GM12878 (cell line): ENCODE results near the gene GLE1. TPM values are rescaled to one million over a fixed set of nuclear protein-coding genes. Genes with fewer than 3 reads are reported as not detected.

Experiments used
- CHD2 ChIP-seq: IDR thresholded peaks from 2 replicates; pipeline ENCODE4 v1.6.1; 2011; ENCODE audit warnings: low read depth, low read length, improper control_type of control experiment, borderline replicate concordance
- KLF5 ChIP-seq: fragments of 450-650 bp; IDR thresholded peaks from 2 replicates; pipeline ENCODE4 v1.6.1; 2014; ENCODE audit warnings: mild to moderate bottlenecking; ENCODE audit not compliant: partially characterized antibody
- NFXL1 ChIP-seq: fragments of 450-650 bp; IDR thresholded peaks from 2 replicates; pipeline ENCODE4 v1.6.1; 2017; ENCODE audit warnings: antibody characterized with exemption, mild to moderate bottlenecking, borderline replicate concordance
- NFYB ChIP-seq: IDR thresholded peaks from 2 replicates; pipeline ENCODE4 v1.6.1; 2011; ENCODE audit warnings: low read depth, mild to moderate bottlenecking, low read length, improper control_type of control experiment, moderate library complexity; ENCODE audit not compliant: insufficient read depth
- RUNX3 ChIP-seq: IDR thresholded peaks from 2 replicates; pipeline ENCODE4 v1.6.1; 2012; ENCODE audit warnings: low read length, inconsistent platforms
- polyA plus RNA-seq, 11 experiments: library from polyadenylated mRNA; depleted of rRNA in 4 of 11; unstranded in 6 of 11; stranded (reverse) in 5 of 11; fragments of >200 nt; fragmentation: Nextera tagmentation in 4 of 11; fragmentation: Illumina TruSeq in 1 of 11; extraction: Ambion mirVana in 4 of 11; extraction: Trizol in 1 of 11; gene quantifications; 1 replicate in 1 of 11; 2 replicates in 10 of 11; pipeline versions ENCODE4 v1.2.1 to v1.2.3, GENCODE V29; 2011 to 2016; ENCODE audit warnings: inconsistent platforms in 2 of 11, missing spikeins in 2 of 11, low read depth in 1 of 11
- total RNA-seq, 4 experiments: library from RNA; depleted of rRNA in 3 of 4; stranded (reverse); fragments of >200 nt in 3 of 4; fragmentation: Illumina TruSeq in 1 of 4; extraction: Trizol in 1 of 4; gene quantifications; 2 replicates each; pipeline versions ENCODE4 v1.2.1 to v1.2.3, GENCODE V29; 2013 to 2021
- TF ChIP-seq, protein P1 (sequence below): IDR thresholded peaks from 2 replicates; pipeline ENCODE4 v1.6.1; 2011; ENCODE audit warnings: mild to moderate bottlenecking, low read depth, low read length, moderate library complexity; ENCODE audit not compliant: insufficient replicate concordance
- TF ChIP-seq, protein P2 (sequence below): IDR thresholded peaks from 2 replicates; pipeline ENCODE4 v1.6.1; 2012; ENCODE audit warnings: mild to moderate bottlenecking, low read depth, low read length

The GLE1 gene
- total and polyA plus RNA-seq, 10 of the 15 experiments (the other 5 are each of a cell fraction or from before 2014, with no cell fraction given), result 17.4 to 52.0 (median 37.7) TPM

DNA sequence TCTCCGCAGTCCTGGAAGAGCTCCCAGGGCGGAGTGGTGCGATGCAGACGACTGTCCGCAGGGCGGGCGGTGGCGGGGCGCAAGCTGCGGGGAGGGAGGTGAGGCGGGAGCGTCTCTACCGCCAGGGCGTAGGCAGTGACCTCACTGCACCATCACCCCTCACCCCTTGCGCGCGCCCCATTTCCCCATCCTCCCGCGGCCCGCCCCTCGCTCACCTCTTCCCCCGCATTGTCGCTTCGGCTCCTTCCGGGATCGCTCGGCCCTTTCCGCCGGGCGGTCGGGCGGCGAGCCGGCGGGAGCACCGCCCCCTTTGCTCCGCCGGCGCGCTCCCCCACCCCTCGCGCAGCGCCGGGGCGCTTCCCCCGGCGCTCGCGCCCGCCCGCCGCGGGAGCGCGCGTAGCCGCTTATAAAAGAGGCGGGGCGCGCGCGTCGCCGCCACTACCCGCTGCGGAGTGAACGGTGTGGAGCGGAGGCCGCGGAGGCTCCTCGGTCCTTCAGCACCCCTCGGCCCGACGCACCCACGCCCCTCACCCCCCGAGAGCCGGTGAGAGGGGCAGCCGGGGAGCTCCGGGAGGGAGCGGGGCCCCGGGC, 47.7 kb downstream of the GLE1 start, which contains the start of gene SPTAN1 (continued):
- TF ChIP-seq NFYB (no peak), RUNX3 (peak; percentile 41; the same call in 1 of the 2 replicates), KLF5 (peak; percentile 68), CHD2 (peak; percentile 61; the same call in 1 of the 2 replicates), NFXL1 (0 out of 2 replicates have a peak, but pooled peaks have one; percentile 37)
- TF ChIP-seq, protein P1, sequence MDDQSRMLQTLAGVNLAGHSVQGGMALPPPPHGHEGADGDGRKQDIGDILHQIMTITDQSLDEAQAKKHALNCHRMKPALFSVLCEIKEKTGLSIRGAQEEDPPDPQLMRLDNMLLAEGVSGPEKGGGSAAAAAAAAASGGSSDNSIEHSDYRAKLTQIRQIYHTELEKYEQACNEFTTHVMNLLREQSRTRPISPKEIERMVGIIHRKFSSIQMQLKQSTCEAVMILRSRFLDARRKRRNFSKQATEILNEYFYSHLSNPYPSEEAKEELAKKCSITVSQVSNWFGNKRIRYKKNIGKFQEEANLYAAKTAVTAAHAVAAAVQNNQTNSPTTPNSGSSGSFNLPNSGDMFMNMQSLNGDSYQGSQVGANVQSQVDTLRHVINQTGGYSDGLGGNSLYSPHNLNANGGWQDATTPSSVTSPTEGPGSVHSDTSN, result peak; percentile 33
- TF ChIP-seq, protein P2, sequence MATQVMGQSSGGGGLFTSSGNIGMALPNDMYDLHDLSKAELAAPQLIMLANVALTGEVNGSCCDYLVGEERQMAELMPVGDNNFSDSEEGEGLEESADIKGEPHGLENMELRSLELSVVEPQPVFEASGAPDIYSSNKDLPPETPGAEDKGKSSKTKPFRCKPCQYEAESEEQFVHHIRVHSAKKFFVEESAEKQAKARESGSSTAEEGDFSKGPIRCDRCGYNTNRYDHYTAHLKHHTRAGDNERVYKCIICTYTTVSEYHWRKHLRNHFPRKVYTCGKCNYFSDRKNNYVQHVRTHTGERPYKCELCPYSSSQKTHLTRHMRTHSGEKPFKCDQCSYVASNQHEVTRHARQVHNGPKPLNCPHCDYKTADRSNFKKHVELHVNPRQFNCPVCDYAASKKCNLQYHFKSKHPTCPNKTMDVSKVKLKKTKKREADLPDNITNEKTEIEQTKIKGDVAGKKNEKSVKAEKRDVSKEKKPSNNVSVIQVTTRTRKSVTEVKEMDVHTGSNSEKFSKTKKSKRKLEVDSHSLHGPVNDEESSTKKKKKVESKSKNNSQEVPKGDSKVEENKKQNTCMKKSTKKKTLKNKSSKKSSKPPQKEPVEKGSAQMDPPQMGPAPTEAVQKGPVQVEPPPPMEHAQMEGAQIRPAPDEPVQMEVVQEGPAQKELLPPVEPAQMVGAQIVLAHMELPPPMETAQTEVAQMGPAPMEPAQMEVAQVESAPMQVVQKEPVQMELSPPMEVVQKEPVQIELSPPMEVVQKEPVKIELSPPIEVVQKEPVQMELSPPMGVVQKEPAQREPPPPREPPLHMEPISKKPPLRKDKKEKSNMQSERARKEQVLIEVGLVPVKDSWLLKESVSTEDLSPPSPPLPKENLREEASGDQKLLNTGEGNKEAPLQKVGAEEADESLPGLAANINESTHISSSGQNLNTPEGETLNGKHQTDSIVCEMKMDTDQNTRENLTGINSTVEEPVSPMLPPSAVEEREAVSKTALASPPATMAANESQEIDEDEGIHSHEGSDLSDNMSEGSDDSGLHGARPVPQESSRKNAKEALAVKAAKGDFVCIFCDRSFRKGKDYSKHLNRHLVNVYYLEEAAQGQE, result peak; percentile 38; the same call in 1 of the 2 replicates
